ENCODE measurements around the gene ARHGAP9.
"Not testable (repeated sequence)": the region's sequence is repeated elsewhere in the genome, so short reads cannot be mapped to it uniquely, and the experiment has no call there.

Gene ARHGAP9

GRCh38 chr12:57456145-57456700 lies 23.4 kb downstream of the ARHGAP9 start:
- DNase-seq = peak in 1 of 2 experiments; percentile 39

DNA sequence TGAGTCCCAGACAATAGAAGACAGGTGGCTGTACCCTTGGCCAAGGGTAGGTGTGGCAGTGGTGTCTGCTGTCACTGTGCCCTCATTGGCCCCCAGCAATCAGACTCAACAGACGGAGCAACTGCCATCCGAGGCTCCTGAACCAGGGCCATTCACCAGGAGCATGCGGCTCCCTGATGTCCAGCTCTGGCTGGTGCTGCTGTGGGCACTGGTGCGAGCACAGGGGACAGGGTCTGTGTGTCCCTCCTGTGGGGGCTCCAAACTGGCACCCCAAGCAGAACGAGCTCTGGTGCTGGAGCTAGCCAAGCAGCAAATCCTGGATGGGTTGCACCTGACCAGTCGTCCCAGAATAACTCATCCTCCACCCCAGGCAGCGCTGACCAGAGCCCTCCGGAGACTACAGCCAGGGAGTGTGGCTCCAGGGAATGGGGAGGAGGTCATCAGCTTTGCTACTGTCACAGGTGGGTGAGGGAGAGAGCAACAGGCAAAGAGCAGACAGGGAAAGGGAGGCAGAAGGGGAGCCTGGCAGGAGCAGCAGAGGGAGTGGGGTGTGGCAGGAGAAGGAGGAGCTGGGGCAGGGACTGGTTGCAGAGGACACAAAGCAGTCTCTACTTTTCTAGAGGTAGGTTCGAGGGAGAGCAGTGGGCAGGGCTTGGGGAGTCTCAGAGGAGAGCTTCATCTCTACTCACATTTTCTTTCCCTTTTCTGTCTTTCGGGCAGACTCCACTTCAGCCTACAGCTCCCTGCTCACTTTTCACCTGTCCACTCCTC lies 24.1 kb downstream of the ARHGAP9 start:
- DNase-seq = no peak

GRCh38 chr12:57454566-57455373 lies 24.9 kb downstream of the ARHGAP9 start, which contains the start of gene INHBE:
Gene INHBE, plus strand, starts transcription at chr12:57455307. Its CDS starts 230 bp downstream, at chr12:57455537.
- no peak for DNase-seq

DNA sequence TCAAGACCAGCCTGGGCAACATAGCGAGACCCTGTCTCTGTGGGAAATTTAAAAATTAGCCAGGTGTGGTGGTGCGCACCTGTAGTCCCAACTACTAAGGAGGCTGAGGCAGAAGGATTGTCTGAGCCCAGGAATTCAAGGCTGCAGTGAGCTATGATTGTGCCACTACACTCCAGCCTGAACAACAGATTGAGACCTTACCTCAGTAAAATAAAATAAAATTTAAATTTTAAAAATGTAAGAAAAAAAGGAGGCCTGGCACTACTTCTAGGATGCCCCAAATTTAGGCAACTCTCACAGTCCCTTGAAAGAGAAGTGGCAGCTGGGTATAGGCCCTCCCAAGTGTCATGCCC lies 25.5 kb downstream of the ARHGAP9 start:
- no peak for DNase-seq

DNA sequence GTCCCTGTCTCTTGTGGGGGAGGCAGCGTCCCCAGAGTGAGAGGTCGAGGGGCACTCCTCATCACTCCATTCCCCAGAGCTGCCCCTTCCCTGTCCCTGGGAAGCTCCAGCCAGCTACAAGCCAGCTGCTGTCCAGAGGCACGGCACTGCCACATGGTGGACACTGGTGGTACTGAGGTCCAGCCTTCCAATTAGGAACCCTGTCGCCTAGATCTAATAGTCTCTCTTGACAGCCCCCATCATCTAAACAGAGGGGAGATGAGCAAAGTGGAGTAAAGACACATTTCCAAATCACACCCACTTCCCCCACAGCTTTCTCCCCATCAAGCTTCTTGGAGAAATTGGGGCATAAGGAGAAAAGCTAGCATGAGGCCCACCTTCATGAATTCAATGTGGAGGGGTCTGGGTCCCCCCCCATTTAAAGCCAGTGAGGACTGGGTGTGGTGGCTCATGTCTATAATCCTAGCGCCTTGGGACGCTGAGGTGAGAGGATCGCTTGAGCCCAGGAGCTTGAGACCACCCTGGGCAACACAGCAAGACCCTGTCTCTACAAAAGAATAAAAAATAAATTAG lies 26.6 kb downstream of the ARHGAP9 start:
- peak in 1 of 2 experiments; percentile 31 for DNase-seq

DNA sequence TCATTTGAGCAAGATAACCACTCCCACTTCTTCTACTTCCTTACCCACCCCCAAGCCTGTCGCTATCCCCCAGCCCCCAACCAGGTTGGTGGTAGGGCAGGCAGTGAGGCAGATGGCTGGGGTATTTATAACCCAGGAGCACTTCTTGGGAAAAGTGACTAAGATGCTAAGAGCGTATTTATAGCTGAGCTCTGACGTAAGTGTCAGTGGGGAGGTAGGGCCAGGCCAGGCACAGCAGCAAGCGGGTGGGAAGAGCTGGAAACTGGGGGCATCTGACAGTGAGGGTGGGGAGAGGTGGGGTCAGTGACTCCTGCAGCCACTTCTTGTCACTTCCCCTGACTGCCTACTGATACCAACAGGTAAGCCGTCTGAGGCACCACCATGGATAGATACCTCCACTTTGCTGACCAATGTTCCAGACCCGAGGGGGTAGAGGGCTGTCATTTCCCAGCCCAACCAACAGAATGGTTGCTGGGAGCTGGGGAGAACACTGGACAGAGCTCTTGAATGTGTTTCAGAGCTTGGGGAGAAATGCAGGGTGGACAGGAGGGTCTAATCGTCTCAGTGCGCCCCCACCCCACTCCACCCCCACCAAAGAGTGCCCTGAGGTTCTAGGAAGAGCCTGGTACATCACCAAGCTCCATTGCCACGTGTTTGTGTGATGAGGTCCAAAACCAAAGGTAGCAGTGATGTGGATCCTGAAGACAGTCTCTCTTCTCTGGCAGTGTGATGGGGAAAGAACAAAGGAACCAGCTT lies 27.3 kb downstream of the ARHGAP9 start:
- no peak for DNase-seq

GRCh38 chr12:57451233-57451778 lies 28.4 kb downstream of the ARHGAP9 start:
- no peak for DNase-seq

- DNase-seq = no peak
Observed at GRCh38 chr12:57450057-57450456, 29.6 kb downstream of the ARHGAP9 start.

GRCh38 chr12:57449375-57449774 lies 30.3 kb downstream of the ARHGAP9 start:
- DNase-seq = no peak

GRCh38 chr12:57448669-57449068 lies 31.0 kb downstream of the ARHGAP9 start:
- no peak for DNase-seq

GRCh38 chr12:57446292-57446960 lies 33.2 kb downstream of the ARHGAP9 start:
- no peak for DNase-seq

GRCh38 chr12:57444744-57445143 lies 34.9 kb downstream of the ARHGAP9 start:
- no peak for DNase-seq

DNA sequence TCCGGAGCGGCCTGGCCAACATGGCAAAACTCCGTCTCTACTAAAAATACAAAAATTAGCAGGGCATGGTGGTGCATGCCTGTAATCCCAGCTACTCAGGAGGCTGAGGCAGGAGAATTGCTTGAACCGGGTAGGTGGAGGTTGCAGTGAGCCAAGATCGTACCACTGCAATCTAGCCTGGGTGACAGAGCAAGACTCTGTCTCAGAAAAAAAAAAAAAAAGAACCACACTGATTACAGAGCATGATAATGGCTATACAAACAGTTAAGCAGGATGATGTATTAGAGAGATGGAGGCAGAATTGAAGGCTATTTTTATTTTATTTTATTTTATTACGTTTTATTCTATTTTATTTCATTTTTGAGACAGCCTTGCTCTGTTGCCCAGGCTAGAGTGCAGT lies 35.3 kb downstream of the ARHGAP9 start:
- DNase-seq = not testable (repeated sequence)

DNA sequence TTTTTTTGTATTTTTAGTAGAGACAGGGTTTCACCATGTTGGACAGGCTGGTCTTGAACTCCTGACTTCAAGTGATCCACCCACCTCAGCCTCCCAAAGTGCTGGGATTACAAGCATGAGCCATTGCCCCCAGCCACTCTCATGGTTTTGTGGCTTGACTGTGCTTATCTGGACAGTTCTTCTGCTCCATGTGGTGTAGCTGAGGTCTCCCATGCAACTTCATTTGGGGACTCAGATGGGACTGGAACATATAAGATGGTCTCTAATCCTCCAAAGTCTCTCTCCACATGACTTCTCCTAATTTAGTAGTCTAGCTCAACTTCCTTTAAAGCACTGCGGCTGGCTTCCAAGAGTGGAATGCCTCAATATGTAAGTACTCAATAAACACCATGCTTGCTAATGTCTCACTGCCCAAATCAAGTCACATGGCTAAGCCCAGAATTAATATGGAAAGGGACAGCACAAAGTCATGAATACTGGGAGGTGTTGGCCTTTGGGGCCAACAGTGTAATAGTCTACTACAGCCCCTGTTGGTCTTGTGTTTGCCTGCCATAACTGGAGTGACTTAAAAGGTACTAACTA lies 37.7 kb downstream of the ARHGAP9 start:
- no peak for DNase-seq

DNA sequence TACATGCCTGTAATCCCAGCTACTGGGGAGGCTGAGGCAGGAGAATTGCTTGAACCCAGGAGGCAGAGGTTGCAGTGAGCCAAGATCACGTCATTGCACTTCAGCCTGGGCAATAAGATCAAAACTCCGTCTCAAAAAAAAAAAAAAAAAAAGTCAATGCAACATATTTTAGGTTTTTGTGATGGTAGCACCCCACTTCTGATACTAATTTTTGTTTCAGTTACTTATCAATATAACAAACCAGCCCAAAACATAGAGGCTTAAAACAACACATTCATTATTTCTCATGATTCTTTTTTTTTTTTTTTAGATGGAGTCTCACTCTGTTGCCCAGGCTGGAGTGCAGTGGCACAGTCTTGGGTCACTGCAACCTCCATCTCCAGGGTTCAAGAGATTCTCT lies 38.3 kb downstream of the ARHGAP9 start:
- DNase-seq = not testable (repeated sequence)

- no peak for DNase-seq
Observed at GRCh38 chr12:57439762-57440266, 39.9 kb downstream of the ARHGAP9 start.

DNA sequence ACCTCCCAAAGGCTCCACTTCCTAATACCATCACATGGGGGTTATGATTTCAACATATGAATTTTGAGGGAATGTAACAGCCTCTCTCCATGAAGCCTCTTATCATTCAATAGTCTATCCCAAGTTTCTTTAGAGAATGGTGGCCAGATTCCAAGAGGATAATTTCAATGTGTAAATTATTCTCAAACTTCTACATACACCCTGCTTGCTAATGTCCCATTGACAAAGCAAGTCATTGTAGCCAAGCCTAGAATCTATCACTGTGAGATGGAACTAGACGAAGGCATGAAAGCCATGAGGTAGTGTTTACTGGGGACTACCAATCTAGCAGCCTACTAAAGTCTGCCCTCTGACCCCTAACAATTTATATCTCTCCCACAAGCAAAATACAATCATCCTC lies 41.3 kb downstream of the ARHGAP9 start:
- no peak for DNase-seq

GRCh38 chr12:57435293-57435692 lies 44.4 kb downstream of the ARHGAP9 start:
- DNase-seq = no peak

DNA sequence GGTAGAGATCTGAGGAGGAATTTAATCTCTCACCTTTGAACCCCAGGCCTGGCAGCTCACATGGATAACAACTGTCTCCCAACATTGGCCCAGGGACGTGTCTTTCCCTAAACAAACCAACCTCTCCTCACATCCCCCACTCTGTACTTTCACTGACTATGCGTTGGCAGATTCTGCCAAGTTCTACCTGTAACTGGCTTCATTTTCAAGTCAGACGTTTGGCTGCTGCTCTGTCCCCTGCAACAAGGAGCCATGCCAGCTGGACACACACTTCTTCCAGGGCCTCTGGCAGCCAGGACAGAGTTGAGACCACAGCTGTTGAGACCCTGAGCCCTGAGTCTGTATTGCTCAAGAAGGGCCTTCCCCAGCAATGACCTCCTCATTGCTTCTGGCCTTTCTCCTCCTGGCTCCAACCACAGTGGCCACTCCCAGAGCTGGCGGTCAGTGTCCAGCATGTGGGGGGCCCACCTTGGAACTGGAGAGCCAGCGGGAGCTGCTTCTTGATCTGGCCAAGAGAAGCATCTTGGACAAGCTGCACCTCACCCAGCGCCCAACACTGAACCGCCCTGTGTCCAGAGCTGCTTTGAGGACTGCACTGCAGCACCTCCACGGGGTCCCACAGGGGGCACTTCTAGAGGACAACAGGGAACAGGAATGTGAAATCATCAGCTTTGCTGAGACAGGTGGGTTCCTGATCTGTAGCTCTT lies 45.0 kb downstream of the ARHGAP9 start, which contains the start of gene INHBC:
Gene INHBC (plus strand): TSS at position 268 of the 707 bp plus-strand sequence. CDS start 103 bp downstream, at position 371.
- DNase-seq = no peak

DNA sequence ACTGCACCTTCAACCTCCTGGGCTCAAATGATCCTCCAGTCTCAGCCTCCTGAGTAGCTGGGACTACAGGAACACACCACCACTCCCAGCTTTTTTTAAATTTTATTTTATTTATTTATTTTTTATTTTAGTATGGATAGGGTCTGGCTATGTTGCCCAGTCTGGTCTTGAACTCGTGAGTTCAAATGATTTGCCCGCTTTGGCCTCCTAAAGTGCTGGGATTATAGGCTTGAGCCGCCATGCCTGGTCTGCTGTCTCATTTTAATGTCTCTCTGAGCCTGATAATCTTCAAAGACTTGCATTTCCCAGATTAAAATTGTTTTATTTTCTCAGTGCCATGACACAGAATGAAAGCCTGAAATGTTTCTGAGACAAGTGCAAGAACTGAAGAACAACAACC lies 46.3 kb downstream of the ARHGAP9 start:
- DNase-seq = no peak

All from activated CD4-positive, alpha-beta T cell treated with anti-CD3 and anti-CD28 coated beads, Interleukin-2, amount 50 U/mL, for 4 hours (primary cell).